Esophagus squamous epithelium (tissue), 4 donors: Measurements from ENCODE around the gene ITPK1.

Source experiments
- CTCF ChIP-seq, 6 experiments: fragments of 450-650 bp in 4 of 6; fragments of 200-600 bp in 2 of 6; sonication (generic) in 2 of 6; IDR thresholded peaks; one replicate each; pipeline ENCODE4 v1.5.1; 2016 to 2019; ENCODE audit warnings: antibody characterized with exemption in 6 of 6, mild to moderate bottlenecking in 4 of 6, moderate library complexity in 4 of 6
- POLR2A ChIP-seq, 4 donors: fragments of 450-650 bp; IDR thresholded peaks; one replicate each; pipeline ENCODE4 v1.6.1; 2017; ENCODE audit warnings: antibody characterized with exemption in 4 of 4, mild to moderate bottlenecking in 4 of 4, moderate library complexity in 3 of 4

GRCh38 chr14:93048843-93049242 is 66.9 kb downstream of the ITPK1 start:
- TF ChIP-seq POLR2A (IDR thresholded peaks at IDR 0.05), result no peak
- no peak for TF ChIP-seq CTCF (IDR thresholded peaks at IDR 0.05)
